Upper lobe of left lung (tissue), 6 donors: ENCODE results near the gene GBX1. TPM values are rescaled to one million over a fixed set of nuclear protein-coding genes. Genes with fewer than 3 reads are reported as not detected.

Experiments
- ATAC-seq, 2 donors: fragments of 200-7000 bp; cut with Tn5 transposase; one replicate each; pipeline ENCODE4 v1.9.1; 2022; ENCODE audit warnings: mild to moderate bottlenecking in 2 of 2, moderate library complexity in 2 of 2; ENCODE audit not compliant: low FRiP score in 2 of 2
- DNase-seq, 2 donors: peaks; one replicate each; pipeline ENCODE4 v3.0.0-alpha.2; 2019 to 2020
- H3K27ac ChIP-seq, 4 donors: fragments of 200-600 bp; sonication (generic); one replicate each; pipeline ENCODE4 v1.5.1; 2016 to 2019
- H3K27me3 ChIP-seq, 4 donors: fragments of 200-600 bp; sonication (generic); one replicate each; pipeline ENCODE4 v1.5.1; 2017 to 2019
- H3K36me3 ChIP-seq, 4 donors: fragments of 200-600 bp; sonication (generic); one replicate each; pipeline ENCODE4 v1.5.1; 2016 to 2019
- H3K4me1 ChIP-seq, 4 donors: fragments of 200-600 bp; sonication (generic); one replicate each; pipeline ENCODE4 v1.5.1; 2018 to 2019
- H3K4me3 ChIP-seq, 4 donors: fragments of 200-600 bp; sonication (generic); one replicate each; pipeline ENCODE4 v1.5.1; 2017 to 2019; ENCODE audit warnings: mild to moderate bottlenecking in 2 of 4, moderate library complexity in 1 of 4
- H3K9me3 ChIP-seq, 4 donors: fragments of 200-600 bp; sonication (generic); one replicate each; pipeline ENCODE4 v1.5.1; 2018 to 2019
- EP300 ChIP-seq, 4 donors: sonication (generic); formaldehyde crosslinking; IDR thresholded peaks; one replicate each; pipeline ENCODE4 v1.5.1; 2017; ENCODE audit warnings: antibody characterized with exemption in 4 of 4, control low read depth in 2 of 4
- POLR2A ChIP-seq, 4 donors: fragments of 450-650 bp; IDR thresholded peaks; one replicate each; pipeline ENCODE4 v1.5.1; 2016 to 2017; ENCODE audit warnings: antibody characterized with exemption in 4 of 4, mild to moderate bottlenecking in 2 of 4
- POLR2AphosphoS5 ChIP-seq, 2 donors: sonication (generic); formaldehyde crosslinking; IDR thresholded peaks; one replicate each; pipeline ENCODE4 v1.5.1; 2017; ENCODE audit warnings: antibody characterized with exemption in 2 of 2
- WGBS, 2 donors: methylation state at CpG; one replicate each; pipeline ENCODE4 v1.1.5; 2017 to 2018; 5-methylcytosine and 5-hydroxymethylcytosine counted together
- total RNA-seq, 6 donors: library from RNA; depleted of rRNA in 4 of 6; stranded (reverse); fragments of >200 nt in 4 of 6; gene quantifications; one replicate each; pipeline versions ENCODE4 v1.1.0 to v1.2.1, GENCODE V29; 2016 to 2021
- TF ChIP-seq, protein P1 (sequence below), 6 experiments: fragments of 450-650 bp in 4 of 6; fragments of 200-600 bp in 2 of 6; sonication (generic) in 2 of 6; IDR thresholded peaks; one replicate each; pipeline ENCODE4 v1.5.1; 2016 to 2019; ENCODE audit warnings: antibody characterized with exemption in 6 of 6
- donor health status: DM: no; HTN: no; CAD: no; lungs with moderate emphysema.
- donor health status: DM: no; HTN: yes; CAD: no; lungs with severe emphysema.

The GBX1 gene
- total RNA-seq, 6 donors from 2014 or later = not detected

- no peak for ATAC-seq
- TF ChIP-seq POLR2AphosphoS5 (IDR thresholded peaks at IDR 0.05) = no peak
- TF ChIP-seq, protein P1, sequence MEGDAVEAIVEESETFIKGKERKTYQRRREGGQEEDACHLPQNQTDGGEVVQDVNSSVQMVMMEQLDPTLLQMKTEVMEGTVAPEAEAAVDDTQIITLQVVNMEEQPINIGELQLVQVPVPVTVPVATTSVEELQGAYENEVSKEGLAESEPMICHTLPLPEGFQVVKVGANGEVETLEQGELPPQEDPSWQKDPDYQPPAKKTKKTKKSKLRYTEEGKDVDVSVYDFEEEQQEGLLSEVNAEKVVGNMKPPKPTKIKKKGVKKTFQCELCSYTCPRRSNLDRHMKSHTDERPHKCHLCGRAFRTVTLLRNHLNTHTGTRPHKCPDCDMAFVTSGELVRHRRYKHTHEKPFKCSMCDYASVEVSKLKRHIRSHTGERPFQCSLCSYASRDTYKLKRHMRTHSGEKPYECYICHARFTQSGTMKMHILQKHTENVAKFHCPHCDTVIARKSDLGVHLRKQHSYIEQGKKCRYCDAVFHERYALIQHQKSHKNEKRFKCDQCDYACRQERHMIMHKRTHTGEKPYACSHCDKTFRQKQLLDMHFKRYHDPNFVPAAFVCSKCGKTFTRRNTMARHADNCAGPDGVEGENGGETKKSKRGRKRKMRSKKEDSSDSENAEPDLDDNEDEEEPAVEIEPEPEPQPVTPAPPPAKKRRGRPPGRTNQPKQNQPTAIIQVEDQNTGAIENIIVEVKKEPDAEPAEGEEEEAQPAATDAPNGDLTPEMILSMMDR (IDR thresholded peaks at IDR 0.05) = no peak
- no peak for TF ChIP-seq EP300 (IDR thresholded peaks at IDR 0.05)
- no peak for TF ChIP-seq POLR2A (IDR thresholded peaks at IDR 0.05)
- peaks cover 10 to 27% (median 14%) of the 10 kb centered on the region in 4 donors for H3K4me1 ChIP-seq
- peak overlapping the region in 1 of 4 donors; percentile 11 for H3K27ac ChIP-seq
- no peaks in the 10 kb centered on the region for H3K9me3 ChIP-seq
- no peaks in the 10 kb centered on the region for H3K27me3 ChIP-seq
- peaks cover 31 to 91% (median 74%) of the 10 kb centered on the region in 4 donors for H3K36me3 ChIP-seq
- 80 to 87% methylated on average over 14 of the region's 14 CpGs for whole genome bisulfite sequencing, 2 donors
- no peak overlapping the region for H3K4me3 ChIP-seq
- DNase-seq = no peak
Observed at GRCh38 chr7:151124899-151125399, 42.5 kb downstream of the GBX1 start.

DNA sequence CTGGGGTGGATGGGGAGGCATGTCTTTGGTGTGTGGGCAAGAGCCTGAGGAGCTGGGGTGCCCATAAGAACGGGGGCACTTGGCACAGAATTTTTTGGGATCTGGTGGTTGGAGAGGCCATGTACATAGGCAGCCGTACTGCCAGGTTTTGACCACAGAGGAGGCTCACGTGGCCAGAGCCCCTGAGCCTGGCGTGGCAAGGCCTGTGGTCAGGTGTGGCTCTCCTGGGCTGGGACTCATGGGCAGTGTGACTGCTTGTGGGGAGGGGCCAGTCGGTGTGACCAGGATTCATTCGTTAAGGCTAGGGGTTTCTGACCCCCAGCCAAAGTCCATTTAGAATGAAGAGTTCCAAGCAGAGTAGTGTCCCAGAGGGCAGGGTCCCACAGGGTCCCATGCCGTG is 43.0 kb downstream of the GBX1 start:
- Histone ChIP-seq H3K27me3 (no peaks in the 10 kb centered on the region), H3K4me1 (peaks cover 10 to 27% (median 14%) of the 10 kb centered on the region in 4 donors), H3K9me3 (no peaks in the 10 kb centered on the region), H3K27ac (no peak overlapping the region), H3K36me3 (peaks cover 29 to 91% (median 74%) of the 10 kb centered on the region in 4 donors), H3K4me3 (no peak overlapping the region)
- 88 to 93% methylated on average over 1 to 5 of the region's 7 CpGs for WGBS, 2 donors
- TF ChIP-seq, protein P1 (IDR thresholded peaks at IDR 0.05) = no peak
- TF ChIP-seq EP300 (IDR thresholded peaks at IDR 0.05) = no peak
- TF ChIP-seq POLR2A (IDR thresholded peaks at IDR 0.05) = no peak
- no peak for TF ChIP-seq POLR2AphosphoS5 (IDR thresholded peaks at IDR 0.05)
- ATAC-seq (no peak), DNase-seq (no peak)

GRCh38 chr7:151123822-151124464 is 43.6 kb downstream of the GBX1 start:
- WGBS, 2 donors = 46 to 65% methylated on average over 19 to 24 of the region's 24 CpGs
- TF ChIP-seq POLR2AphosphoS5 (IDR thresholded peaks at IDR 0.05) (no peak), POLR2A (IDR thresholded peaks at IDR 0.05) (no peak), EP300 (IDR thresholded peaks at IDR 0.05) (no peak)
- TF ChIP-seq, protein P1 (IDR thresholded peaks at IDR 0.05) = peak; percentile 90 to 97 (median 94)
- H3K27ac ChIP-seq = no peak overlapping the region
- no peak overlapping the region for H3K4me3 ChIP-seq
- no peaks in the 10 kb centered on the region for H3K27me3 ChIP-seq
- peaks cover 29 to 91% (median 74%) of the 10 kb centered on the region in 4 donors for H3K36me3 ChIP-seq
- DNase-seq = peak in 1 of 2 donors; percentile 92
- ATAC-seq = peak; percentile 89 to 92
- peaks cover 10 to 27% (median 14%) of the 10 kb centered on the region in 4 donors for H3K4me1 ChIP-seq
- no peaks in the 10 kb centered on the region for H3K9me3 ChIP-seq

DNA sequence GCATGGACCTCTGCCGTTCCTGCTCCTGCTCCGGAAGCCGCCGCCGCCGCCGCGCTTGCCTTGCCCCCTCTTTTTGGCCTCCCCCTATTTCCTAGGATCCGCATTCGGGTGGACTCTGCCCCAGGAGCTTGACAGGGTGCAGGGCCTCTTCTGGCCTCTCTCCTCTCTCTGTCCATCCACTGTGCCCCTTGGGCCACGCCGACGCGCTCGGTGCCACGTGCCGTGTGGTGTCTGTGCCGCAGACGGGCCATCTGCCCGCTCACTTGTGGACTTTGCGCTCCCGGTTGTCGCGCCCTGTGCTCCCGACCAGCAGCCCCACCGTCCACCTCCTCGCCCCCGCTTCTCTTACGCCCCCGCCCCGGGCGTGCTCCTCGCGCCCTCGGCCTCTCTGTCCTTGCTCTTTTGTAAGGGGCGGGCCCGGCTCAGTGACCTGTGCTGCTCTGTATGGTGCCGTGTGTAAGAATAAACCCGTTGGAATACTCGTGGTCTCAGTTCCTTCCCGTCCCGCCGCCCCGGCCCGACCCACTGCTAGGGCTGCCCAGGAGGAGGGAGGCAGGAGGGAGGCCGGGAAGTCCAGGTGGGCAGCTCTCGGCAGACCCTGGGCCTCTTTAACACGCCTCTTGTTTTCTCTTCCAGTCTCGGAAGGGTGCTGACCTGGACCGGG is 44.2 kb downstream of the GBX1 start:
- 90 to 93% methylated on average over 46 to 49 of the region's 50 CpGs for WGBS, 2 donors
- ATAC-seq = no peak
- H3K4me1 ChIP-seq = peaks cover 10 to 27% (median 14%) of the 10 kb centered on the region in 4 donors
- H3K4me3 ChIP-seq = no peak overlapping the region
- peaks cover 24 to 91% (median 74%) of the 10 kb centered on the region in 4 donors for H3K36me3 ChIP-seq
- H3K27ac ChIP-seq = no peak overlapping the region
- H3K27me3 ChIP-seq = no peaks in the 10 kb centered on the region
- peak in 1 of 2 donors; percentile 86 for DNase-seq
- no peaks in the 10 kb centered on the region for H3K9me3 ChIP-seq
- TF ChIP-seq, protein P1 (IDR thresholded peaks at IDR 0.05) = no peak
- TF ChIP-seq POLR2A (IDR thresholded peaks at IDR 0.05) (no peak), POLR2AphosphoS5 (IDR thresholded peaks at IDR 0.05) (no peak), EP300 (IDR thresholded peaks at IDR 0.05) (no peak)
